Vagina (tissue), 2 donors: ENCODE results near the gene DTYMK. TPM values are rescaled to one million over a fixed set of nuclear protein-coding genes. Genes with fewer than 3 reads are reported as not detected.

Source experiments
- DNase-seq, 2 donors: peaks; one replicate each; pipeline ENCODE4 v3.0.0-alpha.2; 2017; ENCODE audit errors: extremely low spot score in 2 of 2
- H3K27ac ChIP-seq: fragments of 200-600 bp; sonication (generic); one replicate; pipeline ENCODE4 v1.5.1; 2019
- H3K27me3 ChIP-seq: fragments of 200-600 bp; sonication (generic); one replicate; pipeline ENCODE4 v1.5.1; 2019
- H3K36me3 ChIP-seq, 2 donors: fragments of 200-600 bp; sonication (generic); one replicate each; pipeline ENCODE4 v1.5.1; 2017 to 2019
- H3K4me1 ChIP-seq: fragments of 200-600 bp; sonication (generic); one replicate; pipeline ENCODE4 v1.5.1; 2019
- H3K4me3 ChIP-seq, 2 donors: fragments of 200-600 bp; sonication (generic); 1 replicate in 1 of 2; 2 replicates in 1 of 2; pipeline ENCODE4 v1.5.1; 2016 to 2019
- H3K9me3 ChIP-seq: fragments of 200-600 bp; sonication (generic); one replicate; pipeline ENCODE4 v1.5.1; 2019
- POLR2A ChIP-seq, 2 donors: fragments of 450-650 bp; IDR thresholded peaks; one replicate each; pipeline ENCODE4 v1.6.1; 2017; ENCODE audit warnings: antibody characterized with exemption in 2 of 2, mild to moderate bottlenecking in 2 of 2, moderate library complexity in 2 of 2
- POLR2AphosphoS5 ChIP-seq, 2 donors: sonication (generic); formaldehyde crosslinking; IDR thresholded peaks; one replicate each; pipeline ENCODE4 v1.9.0; 2017; ENCODE audit warnings: antibody characterized with exemption in 2 of 2, mild to moderate bottlenecking in 2 of 2, low read depth in 1 of 2; ENCODE audit not compliant: insufficient read depth in 1 of 2
- intact Hi-C: fragments of 100-400 bp; cut with DNase I; formaldehyde crosslinking; loops from one replicate; pipeline ENCODE4 v1.15.1; 2023
- total RNA-seq: library from RNA; depleted of rRNA; stranded (reverse); fragments of >200 nt; gene quantifications from one replicate; pipeline ENCODE4 v1.2.3, GENCODE V29; 2016
- TF ChIP-seq, protein P1 (sequence below), 3 experiments: fragments of 450-650 bp in 2 of 3; fragments of 200-600 bp in 1 of 3; sonication (generic) in 1 of 3; IDR thresholded peaks; one replicate each; pipeline ENCODE4 v1.5.1; 2017 to 2019; ENCODE audit warnings: antibody characterized with exemption in 3 of 3, mild to moderate bottlenecking in 2 of 3, moderate library complexity in 2 of 3

The DTYMK gene
- total RNA-seq, 1 donor from 2014 or later: 14.7 TPM

DNA sequence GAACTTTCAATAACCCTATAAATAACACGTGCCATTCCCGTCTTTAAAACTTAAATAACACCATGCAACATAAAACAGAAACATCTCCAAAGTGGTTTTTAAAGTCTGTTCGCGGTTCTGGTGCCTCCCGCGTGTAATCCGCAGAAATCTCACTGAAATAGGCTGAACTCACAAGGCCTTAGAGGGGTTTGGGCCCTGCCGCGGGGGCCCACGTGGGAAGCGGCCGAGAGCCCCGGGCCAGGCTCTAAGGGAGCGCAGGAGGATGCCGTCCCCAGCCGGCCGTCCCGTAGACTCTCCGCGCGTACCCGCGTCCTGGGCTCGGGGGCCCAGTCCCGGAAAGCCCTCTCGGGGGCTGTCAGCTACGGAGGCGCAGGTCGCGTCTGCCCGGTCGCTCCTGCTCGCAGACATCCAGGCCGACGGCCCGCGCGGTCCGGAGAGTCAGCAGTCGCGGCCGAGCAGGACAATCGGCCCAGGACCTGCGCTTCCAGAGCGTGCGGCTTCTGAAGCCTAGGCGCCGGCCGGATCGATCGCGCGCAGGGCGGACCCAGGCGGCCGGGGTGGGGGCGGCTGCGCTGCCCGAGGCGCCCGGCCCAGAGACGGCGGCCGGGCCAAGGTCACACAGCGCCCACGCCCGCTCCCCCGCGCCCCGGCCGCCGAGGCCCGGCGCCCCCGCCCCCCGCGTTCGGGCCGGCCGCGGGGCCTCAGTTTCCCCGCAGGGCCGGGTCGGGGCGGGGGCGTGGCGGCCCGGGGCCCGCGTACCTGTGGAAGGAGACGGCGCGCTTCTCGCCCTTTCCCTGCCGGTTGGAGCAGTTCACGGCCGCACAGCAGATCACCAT, 50.2 kb downstream of the DTYMK start:
- no peak for DNase-seq
- peaks cover 51% of the 10 kb centered on the region for H3K4me1 ChIP-seq
- H3K9me3 ChIP-seq: no peaks in the 10 kb centered on the region
- peak overlapping the region; percentile 82 to 87 for H3K4me3 ChIP-seq
- TF ChIP-seq, protein P1, sequence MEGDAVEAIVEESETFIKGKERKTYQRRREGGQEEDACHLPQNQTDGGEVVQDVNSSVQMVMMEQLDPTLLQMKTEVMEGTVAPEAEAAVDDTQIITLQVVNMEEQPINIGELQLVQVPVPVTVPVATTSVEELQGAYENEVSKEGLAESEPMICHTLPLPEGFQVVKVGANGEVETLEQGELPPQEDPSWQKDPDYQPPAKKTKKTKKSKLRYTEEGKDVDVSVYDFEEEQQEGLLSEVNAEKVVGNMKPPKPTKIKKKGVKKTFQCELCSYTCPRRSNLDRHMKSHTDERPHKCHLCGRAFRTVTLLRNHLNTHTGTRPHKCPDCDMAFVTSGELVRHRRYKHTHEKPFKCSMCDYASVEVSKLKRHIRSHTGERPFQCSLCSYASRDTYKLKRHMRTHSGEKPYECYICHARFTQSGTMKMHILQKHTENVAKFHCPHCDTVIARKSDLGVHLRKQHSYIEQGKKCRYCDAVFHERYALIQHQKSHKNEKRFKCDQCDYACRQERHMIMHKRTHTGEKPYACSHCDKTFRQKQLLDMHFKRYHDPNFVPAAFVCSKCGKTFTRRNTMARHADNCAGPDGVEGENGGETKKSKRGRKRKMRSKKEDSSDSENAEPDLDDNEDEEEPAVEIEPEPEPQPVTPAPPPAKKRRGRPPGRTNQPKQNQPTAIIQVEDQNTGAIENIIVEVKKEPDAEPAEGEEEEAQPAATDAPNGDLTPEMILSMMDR (IDR thresholded peaks at IDR 0.05): no peak
- TF ChIP-seq POLR2AphosphoS5 (IDR thresholded peaks at IDR 0.05; ENCODE audit: insufficient read depth in 1 of 2, low read depth in 1 of 2): no peak
- no peak for TF ChIP-seq POLR2A (IDR thresholded peaks at IDR 0.05)
- H3K27me3 ChIP-seq: no peaks in the 10 kb centered on the region
- intact Hi-C loops: loop anchor here (5.0 kb wide), 1 partner anchor 319 kb away; the partner anchor contains the start of genes HDLBP and SEPTIN2
- H3K27ac ChIP-seq: peak overlapping the region; percentile 98
- peaks cover 0 to 23% of the 10 kb centered on the region in 2 donors for H3K36me3 ChIP-seq

DNA sequence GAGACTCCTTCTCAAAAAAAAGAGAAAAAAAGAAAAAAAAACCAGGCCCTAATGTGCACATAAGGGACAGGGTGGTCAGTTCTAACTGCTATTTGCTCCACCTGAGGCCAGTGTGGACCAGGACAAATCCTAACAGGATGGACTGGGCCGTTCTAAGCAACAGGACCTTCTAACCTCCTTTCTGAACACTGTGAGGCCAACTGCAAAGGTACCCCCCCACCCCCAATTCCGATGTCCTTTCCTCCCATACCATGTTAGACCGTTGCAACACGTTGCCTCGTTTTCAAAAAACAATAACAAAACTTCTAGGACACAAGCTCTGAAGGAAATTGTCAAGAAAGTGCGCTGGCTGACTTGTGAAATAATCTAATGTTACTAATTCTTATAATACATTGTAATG, 50.9 kb downstream of the DTYMK start:
- intact Hi-C loops: loop anchor here (5.0 kb wide), 1 partner anchor 318 kb away; the partner anchor contains the start of genes HDLBP and SEPTIN2
- DNase-seq: no peak
- Histone ChIP-seq H3K4me1 (peaks cover 46% of the 10 kb centered on the region), H3K9me3 (no peaks in the 10 kb centered on the region), H3K4me3 (peak overlapping the region; percentile 82 to 87), H3K27me3 (no peaks in the 10 kb centered on the region), H3K27ac (peak overlapping the region; percentile 98), H3K36me3 (peaks cover 0 to 28% of the 10 kb centered on the region in 2 donors)
- TF ChIP-seq, protein P1 (IDR thresholded peaks at IDR 0.05): no peak

DNA sequence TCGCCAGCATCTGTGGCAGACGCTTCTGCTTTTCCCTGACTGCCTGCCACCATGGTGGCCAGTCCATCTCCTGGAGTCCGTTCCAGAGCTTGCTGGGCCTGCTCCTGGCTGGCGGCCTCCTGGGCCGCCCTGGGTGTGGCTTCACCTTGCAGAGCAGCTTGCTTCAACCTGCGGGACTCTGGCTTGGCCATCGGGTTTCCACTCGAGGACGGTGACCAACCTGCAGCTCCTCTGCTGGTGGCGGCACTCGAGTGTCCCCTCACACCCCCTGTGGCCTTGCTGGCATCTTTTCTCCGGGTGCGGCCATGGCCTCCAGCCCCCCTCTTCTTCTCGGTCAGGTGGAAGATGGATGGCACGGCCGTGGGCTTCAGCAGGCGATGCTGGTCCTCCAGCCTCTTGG, 53.1 kb downstream of the DTYMK start:
- DNase-seq: no peak
- H3K36me3 ChIP-seq: peaks cover 0 to 28% of the 10 kb centered on the region in 2 donors

DNA sequence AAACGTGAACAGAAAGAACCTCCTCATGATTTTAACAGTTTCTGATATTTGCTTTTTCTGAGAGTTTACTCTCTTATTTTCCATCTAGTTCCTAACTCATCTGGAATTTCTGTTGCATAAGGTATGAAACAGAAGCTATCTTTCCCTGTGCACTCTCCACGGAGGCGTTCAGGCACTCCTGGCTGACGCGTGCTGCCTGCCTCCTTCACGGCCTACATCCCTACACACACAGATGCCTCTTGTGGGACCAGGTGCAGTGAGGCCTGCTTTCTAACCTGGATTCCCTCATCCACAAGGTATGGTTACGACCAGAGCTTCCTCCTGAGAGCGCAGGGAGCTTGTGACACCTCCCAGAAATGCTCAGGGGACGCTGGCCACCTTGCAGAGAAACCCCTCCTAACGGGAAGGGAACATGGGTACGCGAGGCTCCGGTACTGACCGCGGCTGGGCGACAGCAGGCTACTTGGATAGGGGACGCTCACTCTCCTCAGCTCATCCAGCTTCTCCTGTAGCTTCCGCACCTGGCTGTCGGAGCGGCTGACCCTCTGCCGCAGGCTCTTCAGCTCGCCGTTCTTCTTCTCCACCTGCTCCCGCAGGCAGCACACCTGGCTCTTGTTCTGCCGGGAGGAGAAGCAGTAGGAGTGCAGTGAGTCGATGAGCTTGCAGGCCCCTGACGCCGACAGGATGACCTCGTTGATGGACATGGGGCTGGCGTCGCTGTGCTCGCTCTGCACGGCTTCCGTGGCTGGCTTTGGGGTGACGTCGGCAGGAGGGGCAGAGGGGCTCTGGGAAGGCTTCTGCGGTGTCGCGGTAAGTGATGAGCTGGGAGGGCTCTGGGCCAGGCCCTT, 53.9 kb downstream of the DTYMK start:
- intact Hi-C loops: no loop called here
- H3K36me3 ChIP-seq: peaks cover 0 to 28% of the 10 kb centered on the region in 2 donors
- H3K4me1 ChIP-seq: peaks cover 19% of the 10 kb centered on the region
- no peaks in the 10 kb centered on the region for H3K9me3 ChIP-seq
- no peak overlapping the region for H3K4me3 ChIP-seq
- H3K27me3 ChIP-seq: no peaks in the 10 kb centered on the region
- H3K27ac ChIP-seq: no peak overlapping the region
- DNase-seq: no peak
- TF ChIP-seq POLR2A (IDR thresholded peaks at IDR 0.05) (no peak), POLR2AphosphoS5 (IDR thresholded peaks at IDR 0.05; ENCODE audit: insufficient read depth in 1 of 2, low read depth in 1 of 2) (no peak)
- TF ChIP-seq, protein P1 (IDR thresholded peaks at IDR 0.05): no peak

More for the DNA sequence above, 53.1 kb downstream of the DTYMK start:
- no peaks in the 10 kb centered on the region for H3K9me3 ChIP-seq
- H3K27ac ChIP-seq: no peak overlapping the region
- TF ChIP-seq, protein P1 (IDR thresholded peaks at IDR 0.05): no peak
- TF ChIP-seq POLR2AphosphoS5 (IDR thresholded peaks at IDR 0.05; ENCODE audit: insufficient read depth in 1 of 2, low read depth in 1 of 2) (no peak), POLR2A (IDR thresholded peaks at IDR 0.05) (no peak)
- H3K4me3 ChIP-seq: no peak overlapping the region
- peaks cover 24% of the 10 kb centered on the region for H3K4me1 ChIP-seq
- intact Hi-C loops: no loop called here
- H3K27me3 ChIP-seq: no peaks in the 10 kb centered on the region
